HepG2 (cell line): Measurements from ENCODE around the gene RUSF1.

Experiments used
- CTCF ChIP-seq: sonication (generic); formaldehyde crosslinking; IDR thresholded peaks from 2 replicates; pipeline ENCODE4 v1.5.0; 2020; ENCODE audit warnings: mild to moderate bottlenecking, missing genetic modification reagents, moderate library complexity
- POLR2A ChIP-seq, 2 experiments: IDR thresholded peaks; 2 replicates each; pipeline ENCODE4 v1.6.1; 2011; ENCODE audit warnings: low read depth in 2 of 2, low read length in 2 of 2, mild to moderate bottlenecking in 1 of 2, moderate library complexity in 1 of 2; ENCODE audit not compliant: insufficient read depth in 1 of 2
- PTBP1 ChIP-seq: fragments of 200-400 bp; formaldehyde crosslinking; IDR thresholded peaks from 2 replicates; pipeline ENCODE4 v1.6.1; 2018; ENCODE audit warnings: low read length, low read depth; ENCODE audit not compliant: poor library complexity, severe bottlenecking
- ZBTB33 ChIP-seq: sonication (generic); formaldehyde crosslinking; IDR thresholded peaks from 2 replicates; pipeline ENCODE4 v1.4.0; 2020; ENCODE audit warnings: missing genetic modification reagents
- ZFP36 ChIP-seq: fragments of 150-350 bp; IDR thresholded peaks from 2 replicates; pipeline ENCODE4 v1.6.1; 2018; ENCODE audit warnings: borderline replicate concordance, low read length, low read depth; ENCODE audit not compliant: partially characterized antibody
- ZNF180 ChIP-seq: sonication (generic); formaldehyde crosslinking; IDR thresholded peaks from 2 replicates; pipeline ENCODE4 v1.4.0; 2020; ENCODE audit warnings: low read depth, missing genetic modification reagents, borderline replicate concordance
- ZNF263 ChIP-seq: sonication (generic); formaldehyde crosslinking; IDR thresholded peaks from 2 replicates; pipeline ENCODE4 v1.4.0; 2020; ENCODE audit warnings: missing genetic modification reagents
- ZNF281 ChIP-seq: sonication (generic); formaldehyde crosslinking; IDR thresholded peaks from 2 replicates; pipeline ENCODE4 v1.4.0; 2020; ENCODE audit warnings: missing genetic modification reagents, borderline replicate concordance
- ZSCAN20 ChIP-seq: sonication (generic); formaldehyde crosslinking; IDR thresholded peaks from 2 replicates; pipeline ENCODE4 v1.4.0; 2020; ENCODE audit warnings: missing genetic modification reagents, mild to moderate bottlenecking, borderline replicate concordance

DNA sequence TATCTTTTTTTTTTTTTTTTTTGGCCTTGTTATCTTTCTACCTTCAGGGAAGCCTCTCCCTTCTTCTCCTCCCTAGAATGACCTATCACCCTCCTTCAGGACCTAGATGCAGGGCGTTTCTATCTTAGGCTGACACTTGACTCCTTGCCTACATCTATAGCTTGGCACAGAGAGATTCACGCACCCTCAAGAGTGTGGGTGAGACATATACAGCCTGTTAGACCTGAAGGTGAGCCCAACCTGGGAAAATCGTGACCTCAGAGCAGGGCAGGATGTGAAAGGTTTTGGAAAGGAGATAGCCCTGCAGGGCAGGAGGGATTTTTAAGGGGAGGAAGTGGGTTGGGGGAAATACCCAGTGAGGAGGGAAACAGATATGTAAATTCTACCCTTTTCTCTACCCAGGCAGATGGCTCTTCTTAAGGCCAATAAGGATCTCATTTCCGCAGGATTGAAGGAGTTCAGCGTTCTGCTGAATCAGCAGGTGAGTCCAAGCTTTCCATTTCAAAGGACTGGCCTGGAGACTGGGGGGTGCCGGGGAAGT lies 19.6 kb upstream of the RUSF1 start, which contains the start of gene AHSP:
- TF ChIP-seq POLR2A (IDR thresholded peaks at IDR 0.05; ENCODE audit: insufficient read depth in 1 of 2, low read depth in 2 of 2, low read length in 2 of 2) (no peak), ZNF263 (CRISPR knock-in tag) (no peak), CTCF (CRISPR knock-in tag) (no peak), PTBP1 (no peak), ZFP36 (no peak), ZNF281 (CRISPR knock-in tag) (no peak), ZBTB33 (no peak), ZSCAN20 (no peak), ZNF180 (CRISPR knock-in tag) (no peak)
